Measurements from ENCODE around the gene CD200R1L. TPM values are rescaled to one million over a fixed set of nuclear protein-coding genes. Genes with fewer than 3 reads are reported as not detected.

Gene CD200R1L
- polyA plus RNA-seq, 1 of the 3 experiments (the other 2 are of a cell fraction): not detected

- no peak overlapping the region for H2AFZ ChIP-seq (ENCODE audit: low read depth)
- ChIA-PET POLR2A (no interaction called here), CTCF (interaction anchor here (1.1 to 1.2 kb wide), 3 partner anchors 68 to 205 kb away, joined by 3 to 5 read pairs (median 3); no protein-coding TSS in a partner anchor)
- no peaks in the 10 kb centered on the region for H3K9me2 ChIP-seq
- no peaks in the 10 kb centered on the region for H3K4me1 ChIP-seq (ENCODE audit: control insufficient read depth in 1 of 2, insufficient read depth in 2 of 2, low read depth in 1 of 2, low read length in 1 of 2)
- H3K4me3 ChIP-seq (ENCODE audit: low read depth in 2 of 2, low read length in 1 of 2): no peak overlapping the region; a peak in 1 of 4 replicates
- no peaks in the 10 kb centered on the region for H3K27me3 ChIP-seq (ENCODE audit: insufficient read depth)
- no peaks in the 10 kb centered on the region for H3K36me3 ChIP-seq (replicated peaks in 1 of 2; ENCODE audit: control insufficient read depth in 1 of 2, insufficient read depth in 2 of 2, low read length in 1 of 2)
- no peaks in the 10 kb centered on the region for H3F3A ChIP-seq (replicated peaks; ENCODE audit: insufficient read depth)
- no peak for DNase-seq
- no peak for TF ChIP-seq POLR2AphosphoS5 (IDR thresholded peaks at IDR 0.05; ENCODE audit: low read depth, low read length)
- TF ChIP-seq JUND (IDR thresholded peaks at IDR 0.05): no peak
- TF ChIP-seq NFIC (IDR thresholded peaks at IDR 0.05; ENCODE audit: borderline replicate concordance): no peak
- TF ChIP-seq USF2 (IDR thresholded peaks at IDR 0.05; ENCODE audit: borderline replicate concordance, low read depth, low read length): no peak
- no peak for TF ChIP-seq EZH2phosphoT487 (IDR thresholded peaks at IDR 0.05; ENCODE audit: borderline replicate concordance, low read depth)
- no peak for TF ChIP-seq TCF12 (IDR thresholded peaks at IDR 0.05)
- TF ChIP-seq PBX3 (IDR thresholded peaks at IDR 0.05): no peak
- no peak for TF ChIP-seq EP300 (IDR thresholded peaks at IDR 0.05; ENCODE audit: borderline replicate concordance in 1 of 2, low read depth in 1 of 2, low read length in 1 of 2)
- no peak for TF ChIP-seq YY1 (IDR thresholded peaks at IDR 0.05; ENCODE audit: low read depth)
- no peak for TF ChIP-seq CHD2 (IDR thresholded peaks at IDR 0.05; ENCODE audit: low read length, partially characterized antibody)
- no peak for TF ChIP-seq MXI1 (IDR thresholded peaks at IDR 0.05; ENCODE audit: low read depth, low read length)
- TF ChIP-seq REST (IDR thresholded peaks at IDR 0.05; ENCODE audit: low read depth, low read length): no peak
- TF ChIP-seq RFX5 (IDR thresholded peaks at IDR 0.05; ENCODE audit: low read length): no peak
- no peak for TF ChIP-seq ELF1 (IDR thresholded peaks at IDR 0.05)
- no peak for TF ChIP-seq RCOR1 (IDR thresholded peaks at IDR 0.05; ENCODE audit: low read length)
- no peak for TF ChIP-seq NRF1 (IDR thresholded peaks at IDR 0.05; ENCODE audit: low read depth, low read length)
- TF ChIP-seq SMC3 (IDR thresholded peaks at IDR 0.05; ENCODE audit: low read depth, low read length): no peak
- no peak for TF ChIP-seq GATA2 (CRISPR knock-in tag; IDR thresholded peaks at IDR 0.05)
- 63% methylated on average over 3 of the region's 3 CpGs for WGBS (ENCODE audit: low lambda C conversion rate)
- no peaks in the 10 kb centered on the region for H3K79me2 ChIP-seq (ENCODE audit: insufficient read depth)
- H4K20me1 ChIP-seq (ENCODE audit: insufficient read depth): no peaks in the 10 kb centered on the region
- H3K4me2 ChIP-seq: no peak overlapping the region
- peaks cover 9% of the 10 kb centered on the region for H3K9me3 ChIP-seq
- no peak overlapping the region for H3K27ac ChIP-seq (ENCODE audit: low read depth in 2 of 2, low read length in 1 of 2)
- no peak overlapping the region for H3K9ac ChIP-seq
Observed at GRCh38 chr3:112847692-112848091, 1.0 kb upstream of the CD200R1L start.
